WI38 (cell line): ENCODE data around the gene PSMA8.
"Not testable (repeated sequence)": the region's sequence is repeated elsewhere in the genome, so short reads cannot be mapped to it uniquely, and the experiment has no call there.

Experiments
- H3K4me3 ChIP-seq: 2 replicates; pipeline ENCODE4 v1.5.1; 2011; ENCODE audit warnings: low read depth, mild to moderate bottlenecking, control low read depth, low read length
- TF ChIP-seq, protein P1 (sequence below): IDR thresholded peaks from 2 replicates; pipeline ENCODE4 v1.5.1; 2012; ENCODE audit warnings: low read depth, mild to moderate bottlenecking, control low read depth, low read length

Gene PSMA8

DNA sequence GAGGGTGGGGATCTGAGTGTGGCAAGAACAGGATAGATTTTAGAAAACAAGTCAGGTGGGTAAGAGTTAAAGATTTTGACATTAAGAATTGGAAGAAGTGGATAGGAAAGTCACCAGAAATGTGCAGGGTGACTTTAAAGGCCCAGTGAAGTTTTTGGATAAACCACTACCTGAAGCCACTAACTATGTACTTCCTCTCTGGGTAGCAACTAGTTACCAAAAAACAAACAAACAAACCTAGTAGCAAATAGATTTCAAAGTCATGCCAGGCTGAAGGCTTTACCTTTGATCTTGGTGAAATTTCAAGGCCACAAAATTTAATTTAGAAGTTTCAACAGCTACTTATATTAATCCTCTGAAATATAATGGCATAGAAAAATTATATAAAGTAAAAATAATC, 42.5 kb downstream of the PSMA8 start:
- H3K4me3 ChIP-seq, result no peak overlapping the region
- TF ChIP-seq, protein P1, sequence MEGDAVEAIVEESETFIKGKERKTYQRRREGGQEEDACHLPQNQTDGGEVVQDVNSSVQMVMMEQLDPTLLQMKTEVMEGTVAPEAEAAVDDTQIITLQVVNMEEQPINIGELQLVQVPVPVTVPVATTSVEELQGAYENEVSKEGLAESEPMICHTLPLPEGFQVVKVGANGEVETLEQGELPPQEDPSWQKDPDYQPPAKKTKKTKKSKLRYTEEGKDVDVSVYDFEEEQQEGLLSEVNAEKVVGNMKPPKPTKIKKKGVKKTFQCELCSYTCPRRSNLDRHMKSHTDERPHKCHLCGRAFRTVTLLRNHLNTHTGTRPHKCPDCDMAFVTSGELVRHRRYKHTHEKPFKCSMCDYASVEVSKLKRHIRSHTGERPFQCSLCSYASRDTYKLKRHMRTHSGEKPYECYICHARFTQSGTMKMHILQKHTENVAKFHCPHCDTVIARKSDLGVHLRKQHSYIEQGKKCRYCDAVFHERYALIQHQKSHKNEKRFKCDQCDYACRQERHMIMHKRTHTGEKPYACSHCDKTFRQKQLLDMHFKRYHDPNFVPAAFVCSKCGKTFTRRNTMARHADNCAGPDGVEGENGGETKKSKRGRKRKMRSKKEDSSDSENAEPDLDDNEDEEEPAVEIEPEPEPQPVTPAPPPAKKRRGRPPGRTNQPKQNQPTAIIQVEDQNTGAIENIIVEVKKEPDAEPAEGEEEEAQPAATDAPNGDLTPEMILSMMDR, result no peak

DNA sequence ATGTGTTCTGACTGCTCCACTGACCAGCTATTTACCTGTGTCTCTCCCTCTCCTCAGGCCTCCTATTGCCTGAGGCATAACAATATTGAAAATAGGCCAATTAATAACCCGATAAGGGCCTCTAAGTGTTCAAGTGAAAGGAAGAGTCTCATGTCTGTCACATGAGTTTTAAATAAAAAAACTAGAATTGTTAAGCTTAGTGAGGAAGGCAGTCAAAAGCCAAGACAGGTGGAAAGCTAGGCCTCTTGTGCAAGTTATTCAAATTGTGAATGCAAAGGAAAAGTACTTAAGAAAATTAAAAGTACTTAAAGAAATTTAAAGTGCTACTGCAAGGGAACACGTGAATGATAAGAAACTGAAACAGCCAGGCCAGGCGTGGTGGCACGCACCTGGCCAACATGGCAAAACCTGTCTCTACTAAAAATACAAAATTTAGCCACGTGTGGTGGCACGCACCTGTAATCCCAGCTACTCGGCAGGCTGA, 47.7 kb downstream of the PSMA8 start:
- TF ChIP-seq, protein P1, result no peak
- H3K4me3 ChIP-seq, result no peak overlapping the region

DNA sequence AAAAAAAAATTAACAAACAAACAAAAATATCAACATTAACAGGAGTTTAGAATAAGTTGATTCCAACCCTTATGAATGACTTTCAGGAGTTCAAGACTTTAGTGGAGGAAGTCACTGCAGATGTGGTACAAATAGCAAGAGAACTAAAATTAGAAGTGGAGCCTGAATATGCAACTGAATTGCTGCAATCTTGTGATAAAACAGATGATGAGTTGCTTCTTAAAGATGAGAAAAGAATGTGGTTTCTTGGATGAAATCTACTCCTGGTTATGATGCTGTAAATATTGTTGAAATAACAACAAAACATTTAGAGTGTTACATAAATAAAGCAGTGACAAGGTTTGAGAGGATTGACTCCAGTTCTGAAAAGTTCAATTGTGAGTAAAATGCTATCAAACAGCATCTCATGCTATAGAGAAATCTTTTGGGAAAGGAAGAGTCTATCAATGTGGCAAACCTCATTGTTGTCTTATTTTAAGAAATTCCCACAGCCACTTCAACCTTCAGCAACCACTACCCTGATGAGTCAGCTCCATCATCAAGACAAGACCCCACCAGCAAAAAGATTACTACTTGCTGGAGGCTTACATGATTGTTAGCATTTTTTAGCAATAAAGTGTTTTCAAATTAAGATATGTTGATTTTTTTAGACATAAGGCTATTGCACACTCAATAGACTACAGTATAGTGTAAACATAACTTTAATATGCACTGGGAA, 49.9 kb downstream of the PSMA8 start:
- TF ChIP-seq, protein P1, result no peak

DNA sequence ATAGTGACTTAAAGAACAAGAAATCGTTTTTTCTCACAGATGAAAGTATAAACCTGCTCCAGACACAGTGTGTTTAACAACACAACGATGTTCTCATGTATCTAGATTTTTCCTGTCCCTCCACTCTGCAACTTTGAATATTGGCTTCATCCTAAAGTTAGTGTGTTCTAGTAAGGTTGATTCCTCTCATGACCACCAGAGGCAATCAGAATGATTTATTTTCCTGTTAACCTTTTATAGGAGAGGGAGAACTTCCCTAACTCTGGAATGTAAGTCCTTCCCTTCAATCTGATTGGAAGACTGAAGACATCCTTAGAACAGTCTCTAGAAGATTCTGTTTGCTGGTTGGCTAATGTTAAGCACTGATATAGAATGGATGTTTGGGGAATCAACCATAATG, 51.6 kb downstream of the PSMA8 start:
- no peak overlapping the region for H3K4me3 ChIP-seq
- TF ChIP-seq, protein P1, result no peak

More for the DNA sequence above, 49.9 kb downstream of the PSMA8 start:
- no peak overlapping the region for H3K4me3 ChIP-seq

DNA sequence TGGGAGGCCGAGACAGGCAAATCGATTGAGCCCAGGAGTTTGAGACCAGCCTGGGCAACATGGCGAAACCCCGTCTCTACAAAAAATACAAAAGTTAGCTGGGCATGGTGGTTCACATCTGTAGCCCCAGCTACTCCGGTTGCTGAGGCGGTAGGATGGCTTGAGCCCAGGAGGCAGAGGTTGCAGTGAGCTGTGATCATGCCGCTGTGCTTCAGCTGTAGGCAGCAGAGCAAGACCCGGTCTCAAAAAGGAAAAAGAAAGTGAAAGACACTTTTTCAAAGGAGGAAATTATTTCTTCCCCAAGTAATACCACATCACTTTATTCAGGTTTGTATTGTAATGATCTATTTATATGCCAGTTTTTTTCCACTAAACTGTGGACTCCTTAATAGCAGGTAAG, 56.8 kb downstream of the PSMA8 start:
- TF ChIP-seq, protein P1, result no peak
- H3K4me3 ChIP-seq, result no peak overlapping the region

DNA sequence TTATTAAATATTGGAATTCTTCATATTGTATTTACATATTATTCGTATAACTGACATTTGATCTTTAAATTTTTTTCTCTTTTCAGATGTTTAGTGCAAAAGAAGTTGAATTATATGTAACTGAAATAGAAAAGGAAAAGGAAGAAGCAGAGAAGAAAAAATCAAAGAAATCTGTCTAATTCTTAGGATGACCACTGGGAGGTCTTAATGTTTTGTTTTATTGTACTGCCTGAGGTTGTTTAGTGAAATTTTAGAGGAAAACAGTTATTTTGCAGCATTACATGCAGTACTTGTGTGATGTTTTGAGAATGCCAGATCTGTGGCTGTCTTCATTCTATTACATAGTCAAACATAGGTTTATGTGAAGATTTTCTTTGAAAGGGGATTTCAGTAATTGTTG, 58.6 kb downstream of the PSMA8 start:
- TF ChIP-seq, protein P1, result no peak
- H3K4me3 ChIP-seq, result no peak overlapping the region

DNA sequence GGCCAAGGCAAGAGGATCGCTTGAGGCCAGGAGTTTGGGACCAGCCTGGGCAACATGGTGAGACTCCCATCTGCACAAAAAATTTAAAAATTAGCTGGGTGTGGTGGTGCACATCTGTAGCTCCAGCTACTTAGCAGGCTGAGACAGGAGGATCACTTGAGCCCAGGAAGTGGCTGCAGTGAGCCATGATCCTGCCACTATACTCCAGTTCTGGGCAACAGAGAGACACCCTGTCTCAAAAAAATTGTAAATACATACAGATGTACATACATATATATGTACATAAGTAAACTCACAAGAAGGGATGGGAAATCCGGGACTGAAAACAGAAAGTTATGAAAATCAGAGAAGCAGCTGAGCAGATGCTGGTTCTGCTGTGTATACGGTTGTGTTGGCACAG, 62.9 kb downstream of the PSMA8 start:
- TF ChIP-seq, protein P1, result no peak
- H3K4me3 ChIP-seq, result no peak overlapping the region

DNA sequence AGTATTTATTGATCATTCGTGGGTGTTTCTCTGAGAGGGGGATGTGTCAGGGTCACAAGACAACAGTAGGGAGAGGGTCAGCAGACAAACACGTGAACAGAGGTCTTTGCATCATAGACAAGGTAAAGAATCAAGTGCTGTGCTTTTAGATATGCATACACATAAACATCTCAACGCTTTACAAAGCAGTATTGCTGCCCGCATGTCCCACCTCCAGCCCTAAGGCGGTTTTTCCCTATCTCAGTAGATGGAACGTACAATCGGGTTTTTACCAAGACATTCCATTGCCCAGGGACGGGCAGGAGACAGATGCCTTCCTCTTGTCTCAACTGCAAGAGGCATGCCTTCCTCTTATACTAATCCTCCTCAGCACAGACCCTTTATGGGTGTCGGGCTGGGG, 68.3 kb downstream of the PSMA8 start:
- not testable (repeated sequence) for H3K4me3 ChIP-seq
